GM12878 (cell line): Measurements from ENCODE around the gene IGFALS. TPM values are rescaled to one million over a fixed set of nuclear protein-coding genes. Genes with fewer than 3 reads are reported as not detected.

ENCODE experiments used
- CBX3 ChIP-seq: fragments of 200-600 bp; sonication (generic); IDR thresholded peaks from 2 replicates; pipeline ENCODE4 v1.6.1; 2016; ENCODE audit warnings: low read depth, borderline replicate concordance
- CHD4 ChIP-seq: fragments of 200-600 bp; sonication (generic); IDR thresholded peaks from 2 replicates; pipeline ENCODE4 v1.6.1; 2016; ENCODE audit warnings: mild to moderate bottlenecking
- EGR1 ChIP-seq, 2 experiments: IDR thresholded peaks; 1 replicate in 1 of 2; 2 replicates in 1 of 2; pipeline ENCODE4 v1.6.1; 2011 to 2012; ENCODE audit warnings: low read depth in 2 of 2, low read length in 2 of 2, borderline replicate concordance in 1 of 2, mild to moderate bottlenecking in 1 of 2, moderate library complexity in 1 of 2
- EP300 ChIP-seq, 2 experiments: fragments of 150-350 bp in 1 of 2; IDR thresholded peaks; 2 replicates each; pipeline ENCODE4 v1.6.1; 2011 to 2012; ENCODE audit warnings: low read depth in 2 of 2, low read length in 2 of 2, borderline replicate concordance in 1 of 2, improper control_type of control experiment in 1 of 2, inconsistent platforms in 1 of 2; ENCODE audit not compliant: control insufficient read depth in 1 of 2
- GATAD2B ChIP-seq: fragments of 450-650 bp; conservative IDR thresholded peaks from 2 replicates; pipeline ENCODE4 v1.6.1; 2017; ENCODE audit warnings: low read depth, mild to moderate bottlenecking, moderate library complexity
- IKZF1 ChIP-seq: fragments of 450-650 bp; conservative IDR thresholded peaks from 2 replicates; pipeline ENCODE4 v1.6.1; 2017; ENCODE audit warnings: antibody characterized with exemption, mild to moderate bottlenecking
- MEF2A ChIP-seq: IDR thresholded peaks from 2 replicates; pipeline ENCODE4 v1.6.1; 2011; ENCODE audit warnings: low read depth, mild to moderate bottlenecking, low read length, moderate library complexity; ENCODE audit not compliant: insufficient read depth
- PML ChIP-seq: IDR thresholded peaks from 2 replicates; pipeline ENCODE4 v1.6.1; 2012; ENCODE audit warnings: low read length, inconsistent platforms
- RBBP5 ChIP-seq: fragments of 200-600 bp; sonication (generic); conservative IDR thresholded peaks from 2 replicates; pipeline ENCODE4 v1.6.1; 2016
- SIN3A ChIP-seq: IDR thresholded peaks from 2 replicates; pipeline ENCODE4 v1.6.1; 2012; ENCODE audit warnings: low read depth, low read length, improper control_type of control experiment
- TARDBP ChIP-seq: IDR thresholded peaks from 2 replicates; pipeline ENCODE4 v1.6.1; 2016; ENCODE audit warnings: borderline replicate concordance
- TCF3 ChIP-seq: IDR thresholded peaks from 2 replicates; pipeline ENCODE4 v1.6.1; 2012; ENCODE audit warnings: low read depth, mild to moderate bottlenecking, low read length, borderline replicate concordance; ENCODE audit not compliant: insufficient read depth
- ZNF274 ChIP-seq: IDR thresholded peaks from one replicate; pipeline ENCODE4 v1.8.0; 2011; ENCODE audit not compliant: insufficient read length, insufficient read depth
- polyA plus RNA-seq, 11 experiments: library from polyadenylated mRNA; depleted of rRNA in 4 of 11; unstranded in 6 of 11; stranded (reverse) in 5 of 11; fragments of >200 nt; fragmentation: Nextera tagmentation in 4 of 11; fragmentation: Illumina TruSeq in 1 of 11; extraction: Ambion mirVana in 4 of 11; extraction: Trizol in 1 of 11; gene quantifications; 1 replicate in 1 of 11; 2 replicates in 10 of 11; pipeline versions ENCODE4 v1.2.1 to v1.2.3, GENCODE V29; 2011 to 2016; ENCODE audit warnings: inconsistent platforms in 2 of 11, missing spikeins in 2 of 11, low read depth in 1 of 11
- total RNA-seq, 4 experiments: library from RNA; depleted of rRNA in 3 of 4; stranded (reverse); fragments of >200 nt in 3 of 4; fragmentation: Illumina TruSeq in 1 of 4; extraction: Trizol in 1 of 4; gene quantifications; 2 replicates each; pipeline versions ENCODE4 v1.2.1 to v1.2.3, GENCODE V29; 2013 to 2021
- TF ChIP-seq, protein P1 (sequence below): IDR thresholded peaks from 2 replicates; pipeline ENCODE4 v1.6.1; 2012; ENCODE audit warnings: improper control_type of control experiment, low read depth, low read length; ENCODE audit not compliant: insufficient replicate concordance
- TF ChIP-seq, protein P2 (sequence below): fragments of 450-650 bp; IDR thresholded peaks from 2 replicates; pipeline ENCODE4 v1.6.1; 2014; ENCODE audit warnings: mild to moderate bottlenecking
- TF ChIP-seq, protein P3 (sequence below): fragments of 450-650 bp; formaldehyde crosslinking; IDR thresholded peaks from 2 replicates; pipeline ENCODE4 v1.4.0; 2022; ENCODE audit warnings: mild to moderate bottlenecking, moderate library complexity
- TF ChIP-seq, protein P4 (sequence below): IDR thresholded peaks from 2 replicates; pipeline ENCODE4 v1.6.1; 2011; ENCODE audit warnings: low read depth, mild to moderate bottlenecking, low read length, moderate library complexity, borderline replicate concordance; ENCODE audit errors: extremely low read depth

Gene IGFALS
- total and polyA plus RNA-seq, 10 of the 15 experiments (the other 5 are each of a cell fraction or from before 2014, with no cell fraction given), result 0.04 to 0.11 TPM; not detected in 8

DNA sequence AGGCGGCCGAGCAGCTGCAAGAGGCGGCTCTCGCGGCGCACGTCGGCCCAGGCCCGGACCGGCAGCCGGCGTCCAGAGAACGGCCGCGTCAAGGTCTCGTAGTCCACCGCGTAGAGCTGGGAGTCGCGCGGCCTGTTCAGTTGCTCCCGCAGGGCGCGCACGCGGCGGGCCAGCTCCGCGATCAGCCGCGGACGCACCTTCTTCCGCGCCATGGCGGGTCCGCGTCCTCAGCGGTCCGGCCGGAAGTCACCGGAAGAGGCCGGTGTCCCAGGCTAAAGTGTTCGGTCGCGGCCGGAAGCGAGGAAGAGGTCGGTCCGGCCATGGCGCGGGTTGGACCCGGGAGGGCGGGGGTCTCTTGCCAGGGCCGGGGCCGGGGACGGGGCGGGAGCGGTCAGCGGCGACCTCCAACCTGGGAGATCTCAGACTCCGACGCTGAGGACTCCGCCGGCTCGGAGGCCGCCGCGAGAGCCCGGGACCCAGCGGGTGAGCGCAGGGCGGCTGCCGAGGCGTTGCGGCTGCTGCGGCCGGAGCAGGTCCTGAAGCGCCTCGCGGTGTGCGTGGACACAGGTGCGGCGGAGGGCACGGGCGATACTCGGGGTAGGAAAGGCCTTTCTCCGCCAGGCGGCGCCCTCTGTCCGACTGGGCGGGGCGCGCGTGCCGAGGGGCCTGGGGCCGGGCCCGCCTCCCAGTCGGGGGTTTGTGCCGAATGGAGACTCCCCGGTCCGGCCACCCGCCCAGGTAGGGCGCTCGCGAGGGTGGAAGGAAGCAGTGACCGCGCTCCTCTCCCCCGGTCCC is 20.4 kb downstream of the IGFALS start, which contains the start of gene MRPS34 (continued):
- TF ChIP-seq, protein P1, sequence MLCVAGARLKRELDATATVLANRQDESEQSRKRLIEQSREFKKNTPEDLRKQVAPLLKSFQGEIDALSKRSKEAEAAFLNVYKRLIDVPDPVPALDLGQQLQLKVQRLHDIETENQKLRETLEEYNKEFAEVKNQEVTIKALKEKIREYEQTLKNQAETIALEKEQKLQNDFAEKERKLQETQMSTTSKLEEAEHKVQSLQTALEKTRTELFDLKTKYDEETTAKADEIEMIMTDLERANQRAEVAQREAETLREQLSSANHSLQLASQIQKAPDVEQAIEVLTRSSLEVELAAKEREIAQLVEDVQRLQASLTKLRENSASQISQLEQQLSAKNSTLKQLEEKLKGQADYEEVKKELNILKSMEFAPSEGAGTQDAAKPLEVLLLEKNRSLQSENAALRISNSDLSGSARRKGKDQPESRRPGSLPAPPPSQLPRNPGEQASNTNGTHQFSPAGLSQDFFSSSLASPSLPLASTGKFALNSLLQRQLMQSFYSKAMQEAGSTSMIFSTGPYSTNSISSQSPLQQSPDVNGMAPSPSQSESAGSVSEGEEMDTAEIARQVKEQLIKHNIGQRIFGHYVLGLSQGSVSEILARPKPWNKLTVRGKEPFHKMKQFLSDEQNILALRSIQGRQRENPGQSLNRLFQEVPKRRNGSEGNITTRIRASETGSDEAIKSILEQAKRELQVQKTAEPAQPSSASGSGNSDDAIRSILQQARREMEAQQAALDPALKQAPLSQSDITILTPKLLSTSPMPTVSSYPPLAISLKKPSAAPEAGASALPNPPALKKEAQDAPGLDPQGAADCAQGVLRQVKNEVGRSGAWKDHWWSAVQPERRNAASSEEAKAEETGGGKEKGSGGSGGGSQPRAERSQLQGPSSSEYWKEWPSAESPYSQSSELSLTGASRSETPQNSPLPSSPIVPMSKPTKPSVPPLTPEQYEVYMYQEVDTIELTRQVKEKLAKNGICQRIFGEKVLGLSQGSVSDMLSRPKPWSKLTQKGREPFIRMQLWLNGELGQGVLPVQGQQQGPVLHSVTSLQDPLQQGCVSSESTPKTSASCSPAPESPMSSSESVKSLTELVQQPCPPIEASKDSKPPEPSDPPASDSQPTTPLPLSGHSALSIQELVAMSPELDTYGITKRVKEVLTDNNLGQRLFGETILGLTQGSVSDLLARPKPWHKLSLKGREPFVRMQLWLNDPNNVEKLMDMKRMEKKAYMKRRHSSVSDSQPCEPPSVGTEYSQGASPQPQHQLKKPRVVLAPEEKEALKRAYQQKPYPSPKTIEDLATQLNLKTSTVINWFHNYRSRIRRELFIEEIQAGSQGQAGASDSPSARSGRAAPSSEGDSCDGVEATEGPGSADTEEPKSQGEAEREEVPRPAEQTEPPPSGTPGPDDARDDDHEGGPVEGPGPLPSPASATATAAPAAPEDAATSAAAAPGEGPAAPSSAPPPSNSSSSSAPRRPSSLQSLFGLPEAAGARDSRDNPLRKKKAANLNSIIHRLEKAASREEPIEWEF, result no peak
- TF ChIP-seq SIN3A, result peak; percentile 82; the same call in 1 of the 2 replicates
- no peak for TF ChIP-seq ZNF274
- TF ChIP-seq IKZF1, result peak; percentile 78
- TF ChIP-seq PML, result no peak; the same call in 1 of the 2 replicates
- no peak for TF ChIP-seq TARDBP
- TF ChIP-seq GATAD2B, result peak; percentile 75
- TF ChIP-seq MEF2A, result no peak
- TF ChIP-seq, protein P2, sequence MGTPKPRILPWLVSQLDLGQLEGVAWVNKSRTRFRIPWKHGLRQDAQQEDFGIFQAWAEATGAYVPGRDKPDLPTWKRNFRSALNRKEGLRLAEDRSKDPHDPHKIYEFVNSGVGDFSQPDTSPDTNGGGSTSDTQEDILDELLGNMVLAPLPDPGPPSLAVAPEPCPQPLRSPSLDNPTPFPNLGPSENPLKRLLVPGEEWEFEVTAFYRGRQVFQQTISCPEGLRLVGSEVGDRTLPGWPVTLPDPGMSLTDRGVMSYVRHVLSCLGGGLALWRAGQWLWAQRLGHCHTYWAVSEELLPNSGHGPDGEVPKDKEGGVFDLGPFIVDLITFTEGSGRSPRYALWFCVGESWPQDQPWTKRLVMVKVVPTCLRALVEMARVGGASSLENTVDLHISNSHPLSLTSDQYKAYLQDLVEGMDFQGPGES, result no peak
- TF ChIP-seq EP300 (IDR thresholded peaks at IDR 0.05; ENCODE audit: borderline replicate concordance in 1 of 2, control insufficient read depth in 1 of 2, low read depth in 2 of 2, low read length in 2 of 2), result no peak
- TF ChIP-seq CHD4, result no peak
- TF ChIP-seq, protein P3, sequence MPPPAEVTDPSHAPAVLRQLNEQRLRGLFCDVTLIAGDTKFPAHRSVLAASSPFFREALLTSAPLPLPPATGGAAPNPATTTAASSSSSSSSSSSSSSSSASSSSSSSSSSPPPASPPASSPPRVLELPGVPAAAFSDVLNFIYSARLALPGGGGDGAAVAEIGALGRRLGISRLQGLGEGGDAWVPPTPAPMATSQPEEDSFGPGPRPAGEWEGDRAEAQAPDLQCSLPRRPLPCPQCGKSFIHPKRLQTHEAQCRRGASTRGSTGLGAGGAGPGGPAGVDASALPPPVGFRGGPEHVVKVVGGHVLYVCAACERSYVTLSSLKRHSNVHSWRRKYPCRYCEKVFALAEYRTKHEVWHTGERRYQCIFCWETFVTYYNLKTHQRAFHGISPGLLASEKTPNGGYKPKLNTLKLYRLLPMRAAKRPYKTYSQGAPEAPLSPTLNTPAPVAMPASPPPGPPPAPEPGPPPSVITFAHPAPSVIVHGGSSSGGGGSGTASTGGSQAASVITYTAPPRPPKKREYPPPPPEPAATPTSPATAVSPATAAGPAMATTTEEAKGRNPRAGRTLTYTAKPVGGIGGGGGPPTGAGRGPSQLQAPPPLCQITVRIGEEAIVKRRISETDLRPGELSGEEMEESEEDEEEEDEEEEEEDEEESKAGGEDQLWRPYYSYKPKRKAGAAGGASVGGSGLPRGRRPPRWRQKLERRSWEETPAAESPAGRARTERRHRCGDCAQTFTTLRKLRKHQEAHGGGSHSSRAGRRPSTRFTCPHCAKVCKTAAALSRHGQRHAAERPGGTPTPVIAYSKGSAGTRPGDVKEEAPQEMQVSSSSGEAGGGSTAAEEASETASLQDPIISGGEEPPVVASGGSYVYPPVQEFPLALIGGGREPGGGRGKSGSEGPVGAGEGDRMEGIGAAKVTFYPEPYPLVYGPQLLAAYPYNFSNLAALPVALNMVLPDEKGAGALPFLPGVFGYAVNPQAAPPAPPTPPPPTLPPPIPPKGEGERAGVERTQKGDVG (CRISPR knock-in tag), result no peak
- TF ChIP-seq, protein P4, sequence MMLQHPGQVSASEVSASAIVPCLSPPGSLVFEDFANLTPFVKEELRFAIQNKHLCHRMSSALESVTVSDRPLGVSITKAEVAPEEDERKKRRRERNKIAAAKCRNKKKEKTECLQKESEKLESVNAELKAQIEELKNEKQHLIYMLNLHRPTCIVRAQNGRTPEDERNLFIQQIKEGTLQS, result no peak
- no peak for TF ChIP-seq CBX3
- TF ChIP-seq EGR1 (IDR thresholded peaks at IDR 0.05; ENCODE audit: borderline replicate concordance in 1 of 2, low read depth in 2 of 2, low read length in 2 of 2), result peak; percentile 45 to 85; a peak in 2 of 3 replicates
- TF ChIP-seq RBBP5, result no peak
- TF ChIP-seq TCF3, result no peak
